ENCODE data around the gene CFAP126. TPM values are rescaled to one million over a fixed set of nuclear protein-coding genes. Genes with fewer than 3 reads are reported as not detected.

CFAP126 gene
- total RNA-seq, 1 experiment from 2014 or later, result not detected

GRCh38 chr1:161388639-161389038 is 21.0 kb upstream of the CFAP126 start:
- Mint-ChIP-seq H3K27ac (no peak overlapping the region), H3K27me3 (ENCODE audit: low read depth) (no peaks in the 10 kb centered on the region), H3K9me3 (no peaks in the 10 kb centered on the region), H3K4me3 (peak overlapping the region; percentile 92 to 97; a peak in 4 of 5 replicates), H3K4me1 (peaks cover 10 to 17% of the 10 kb centered on the region in 2 experiments), H3K36me3 (ENCODE audit: insufficient read depth in 1 of 3, low read depth in 3 of 3) (no peaks in the 10 kb centered on the region)
- H3K56ac ChIP-seq (ENCODE audit: insufficient read length, low read depth, low read length), result no peak overlapping the region
- no peaks in the 10 kb centered on the region for H3K27me3 ChIP-seq (ENCODE audit: insufficient read depth, low read length)
- peaks cover 4% of the 10 kb centered on the region for H3K23me2 ChIP-seq (ENCODE audit: insufficient read length, low read depth, low read length, poor library complexity, severe bottlenecking)
- no peak overlapping the region for H2BK15ac ChIP-seq (ENCODE audit: low read depth, low read length)
- no CpG with 5 or more reads among the region's 3 CpGs for WGBS (ENCODE audit: extremely low coverage, insufficient read length, low lambda C conversion rate)
- no peak overlapping the region for H4K91ac ChIP-seq (ENCODE audit: insufficient read length, low read depth, low read length)
- no peak overlapping the region for H3K18ac ChIP-seq (ENCODE audit: insufficient read length, low read depth, low read length)
- peak; percentile 49 for DNase-seq
- H3K79me1 ChIP-seq (ENCODE audit: insufficient read depth, low read depth, low read length, poor library complexity, severe bottlenecking), result no peaks in the 10 kb centered on the region
- H3K4me2 ChIP-seq (ENCODE audit: insufficient read depth, insufficient read length, low read length), result no peak overlapping the region
- H4K20me1 ChIP-seq (ENCODE audit: control insufficient read depth, insufficient read depth, insufficient read length), result no peaks in the 10 kb centered on the region
- no peaks in the 10 kb centered on the region for H3K9me3 ChIP-seq (ENCODE audit: control insufficient read depth, low read depth, low read length)
- no peak overlapping the region for H4K8ac ChIP-seq (replicated peaks; ENCODE audit: insufficient read length, low read depth, low read length)
- no peak overlapping the region for H2BK20ac ChIP-seq (ENCODE audit: low read depth, low read length, poor library complexity, severe bottlenecking)
- no peak overlapping the region for H4K5ac ChIP-seq (ENCODE audit: insufficient read length, low read depth, low read length)
- H2AK5ac ChIP-seq (ENCODE audit: insufficient read length, low read length), result no peak overlapping the region
- H2AFZ ChIP-seq (ENCODE audit: low read length), result no peak overlapping the region
- no peak overlapping the region for H3T11ph ChIP-seq (ENCODE audit: low read length)
- TF ChIP-seq CTCF (conservative IDR thresholded peaks at IDR 0.05), result peak; percentile 36; the same call in 2 of the 3 replicates
- H2BK5ac ChIP-seq (ENCODE audit: insufficient read length, low read length), result no peak overlapping the region
- no peak overlapping the region for H3K14ac ChIP-seq (ENCODE audit: insufficient read depth, low read length)
- H3K27ac ChIP-seq (ENCODE audit: insufficient read length, low read depth, low read length), result no peak overlapping the region
- H2BK12ac ChIP-seq (ENCODE audit: insufficient read length, low read depth, low read length), result no peak overlapping the region
- no peak overlapping the region for H3K23ac ChIP-seq (ENCODE audit: insufficient read length, low read depth, low read length)
- no peaks in the 10 kb centered on the region; the same call in 1 of the 2 replicates for H3K4me1 ChIP-seq (ENCODE audit: insufficient read depth, low read length)
- no peak overlapping the region for H2BK120ac ChIP-seq (ENCODE audit: low read depth, low read length, poor library complexity, severe bottlenecking)
- H3K4ac ChIP-seq (ENCODE audit: low read depth, low read length), result no peak overlapping the region
- no peaks in the 10 kb centered on the region for H3K79me2 ChIP-seq (ENCODE audit: insufficient read depth, low read length)
- H3K9ac ChIP-seq (ENCODE audit: extremely low read depth, insufficient read length, low read length), result no peak overlapping the region

All from H9 (cell line).